ENCODE results near the gene DRC7.

DNA sequence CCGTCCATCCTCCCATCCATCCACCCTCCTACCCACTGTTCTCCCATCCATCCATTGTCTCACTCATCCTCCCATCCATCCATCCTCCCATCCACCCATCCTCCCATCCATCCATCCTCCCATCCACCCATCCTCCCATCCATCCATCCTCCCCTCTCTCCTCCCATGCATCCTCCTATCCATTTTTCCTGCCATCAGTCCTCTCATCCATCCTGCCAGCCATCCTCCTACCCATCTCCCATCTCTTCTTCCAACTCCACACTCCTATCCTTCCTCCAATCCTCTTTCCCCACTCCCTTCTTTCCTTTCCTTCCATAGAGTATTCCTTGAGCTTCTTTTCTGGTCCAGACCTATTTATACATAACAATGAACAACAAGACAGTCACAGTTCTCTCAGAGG lies 12.1 kb downstream of the DRC7 start:
- TF ChIP-seq GATA2 (IDR thresholded peaks at IDR 0.05; ENCODE audit: low read depth, low read length) (no peak), GATA3 (IDR thresholded peaks at IDR 0.05; ENCODE audit: low read depth, low read length) (no peak)

Data from SH-SY5Y (cell line).